AG04450 (cell line): ENCODE measurements around the gene DAO. TPM values are rescaled to one million over a fixed set of nuclear protein-coding genes. Genes with fewer than 3 reads are reported as not detected.

Experiments
- CTCF ChIA-PET: fragments of 300-600, 350-600 bp; formaldehyde crosslinking; extraction: SDS; loops from one replicate; lab custom pipeline; 2022; ENCODE audit warnings: antibody characterized with exemption, inconsistent platforms; lab: Charles Lee
- POLR2A ChIA-PET: fragments of 350-600 bp; formaldehyde crosslinking; extraction: SDS; loops from one replicate; lab custom pipeline; 2021; ENCODE audit warnings: antibody characterized with exemption, inconsistent platforms; lab: Yijun Ruan, JAX
- DNase-seq: peaks from one replicate; pipeline ENCODE4 v3.0.0-alpha.2; 2011; ENCODE audit warnings: low read depth, low spot score
- H3K27ac ChIP-seq: one replicate; pipeline ENCODE4 v1.5.1; 2012; ENCODE audit warnings: low read depth, low read length, control low read depth
- H3K27me3 ChIP-seq: one replicate; pipeline ENCODE4 v1.6.0; 2012; ENCODE audit warnings: low read length; ENCODE audit not compliant: control insufficient read depth, insufficient read depth
- H3K4me3 ChIP-seq: 2 replicates; pipeline ENCODE4 v1.5.1; 2011; ENCODE audit warnings: mild to moderate bottlenecking, low read depth, low read length, control low read depth
- H3K9me3 ChIP-seq: 2 replicates; pipeline ENCODE4 v1.5.1; 2012; ENCODE audit warnings: low read length; ENCODE audit not compliant: control insufficient read depth, insufficient read depth
- polyA plus RNA-seq: library from polyadenylated mRNA; depleted of rRNA; stranded (reverse); fragments of >200 nt; gene quantifications from 2 replicates; pipeline ENCODE4 v1.2.3, GENCODE V29; 2011
- TF ChIP-seq, protein P1 (sequence below): IDR thresholded peaks from 2 replicates; pipeline ENCODE4 v1.5.1; 2011; ENCODE audit warnings: low read depth, low read length, control low read depth, inconsistent platforms

DAO gene
- polyA plus RNA-seq, 1 experiment, result not detected

DNA sequence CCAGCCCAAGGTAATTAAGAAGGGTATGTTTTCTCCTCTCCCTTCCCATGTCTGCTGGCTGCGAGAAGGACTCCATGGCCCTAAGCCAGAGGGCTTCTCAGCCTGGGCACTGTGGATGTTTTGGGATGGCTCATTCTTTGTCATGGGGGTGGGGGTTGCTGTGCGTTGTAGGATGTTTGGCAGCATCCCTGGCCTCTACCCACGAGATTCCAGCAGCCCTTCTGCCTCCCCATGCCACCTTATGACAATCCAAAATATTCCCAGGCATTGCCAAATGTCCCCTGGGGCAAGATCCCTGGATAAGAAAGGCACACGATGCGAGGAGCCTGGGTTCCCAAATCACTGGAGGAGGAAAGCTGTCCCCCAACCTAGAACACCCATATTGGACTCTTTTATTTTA is 36.4 kb downstream of the DAO start:
- POLR2A ChIA-PET, result no interaction called here
- Histone ChIP-seq H3K4me3 (no peak overlapping the region), H3K27me3 (peaks cover 2% of the 10 kb centered on the region), H3K9me3 (peaks cover 4% of the 10 kb centered on the region), H3K27ac (no peak overlapping the region)
- TF ChIP-seq, protein P1, sequence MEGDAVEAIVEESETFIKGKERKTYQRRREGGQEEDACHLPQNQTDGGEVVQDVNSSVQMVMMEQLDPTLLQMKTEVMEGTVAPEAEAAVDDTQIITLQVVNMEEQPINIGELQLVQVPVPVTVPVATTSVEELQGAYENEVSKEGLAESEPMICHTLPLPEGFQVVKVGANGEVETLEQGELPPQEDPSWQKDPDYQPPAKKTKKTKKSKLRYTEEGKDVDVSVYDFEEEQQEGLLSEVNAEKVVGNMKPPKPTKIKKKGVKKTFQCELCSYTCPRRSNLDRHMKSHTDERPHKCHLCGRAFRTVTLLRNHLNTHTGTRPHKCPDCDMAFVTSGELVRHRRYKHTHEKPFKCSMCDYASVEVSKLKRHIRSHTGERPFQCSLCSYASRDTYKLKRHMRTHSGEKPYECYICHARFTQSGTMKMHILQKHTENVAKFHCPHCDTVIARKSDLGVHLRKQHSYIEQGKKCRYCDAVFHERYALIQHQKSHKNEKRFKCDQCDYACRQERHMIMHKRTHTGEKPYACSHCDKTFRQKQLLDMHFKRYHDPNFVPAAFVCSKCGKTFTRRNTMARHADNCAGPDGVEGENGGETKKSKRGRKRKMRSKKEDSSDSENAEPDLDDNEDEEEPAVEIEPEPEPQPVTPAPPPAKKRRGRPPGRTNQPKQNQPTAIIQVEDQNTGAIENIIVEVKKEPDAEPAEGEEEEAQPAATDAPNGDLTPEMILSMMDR, result no peak
- CTCF ChIA-PET, result no interaction called here
- DNase-seq, result no peak

DNA sequence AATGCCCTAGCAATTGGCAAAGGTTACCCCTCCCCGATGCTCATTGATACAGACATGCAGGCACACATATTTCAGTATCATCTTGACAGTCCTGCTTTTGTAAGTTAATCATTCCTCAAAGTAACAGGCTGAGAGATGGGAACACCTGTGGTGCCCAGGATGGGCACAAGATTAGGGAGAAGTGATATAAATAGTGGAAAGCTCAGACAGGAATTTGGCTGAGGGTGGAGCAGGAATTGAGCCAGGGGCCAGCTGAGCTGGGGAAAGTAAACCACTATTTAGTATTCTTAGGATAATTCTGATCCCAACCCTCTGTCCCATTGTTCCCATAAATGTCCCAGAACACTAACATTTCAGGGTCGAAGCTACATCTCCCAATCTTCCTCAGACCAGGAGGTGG is 38.3 kb downstream of the DAO start:
- POLR2A ChIA-PET, result no interaction called here
- CTCF ChIA-PET, result interaction anchor here (0.6 to 1.2 kb wide), 2 partner anchors 17 to 33 kb away, joined by 4 read pairs; no protein-coding TSS in a partner anchor
- no peaks in the 10 kb centered on the region for H3K9me3 ChIP-seq
- H3K4me3 ChIP-seq, result no peak overlapping the region
- no peak for DNase-seq
- H3K27ac ChIP-seq, result no peak overlapping the region
- H3K27me3 ChIP-seq, result peaks cover 6% of the 10 kb centered on the region
- TF ChIP-seq, protein P1, result no peak

DNA sequence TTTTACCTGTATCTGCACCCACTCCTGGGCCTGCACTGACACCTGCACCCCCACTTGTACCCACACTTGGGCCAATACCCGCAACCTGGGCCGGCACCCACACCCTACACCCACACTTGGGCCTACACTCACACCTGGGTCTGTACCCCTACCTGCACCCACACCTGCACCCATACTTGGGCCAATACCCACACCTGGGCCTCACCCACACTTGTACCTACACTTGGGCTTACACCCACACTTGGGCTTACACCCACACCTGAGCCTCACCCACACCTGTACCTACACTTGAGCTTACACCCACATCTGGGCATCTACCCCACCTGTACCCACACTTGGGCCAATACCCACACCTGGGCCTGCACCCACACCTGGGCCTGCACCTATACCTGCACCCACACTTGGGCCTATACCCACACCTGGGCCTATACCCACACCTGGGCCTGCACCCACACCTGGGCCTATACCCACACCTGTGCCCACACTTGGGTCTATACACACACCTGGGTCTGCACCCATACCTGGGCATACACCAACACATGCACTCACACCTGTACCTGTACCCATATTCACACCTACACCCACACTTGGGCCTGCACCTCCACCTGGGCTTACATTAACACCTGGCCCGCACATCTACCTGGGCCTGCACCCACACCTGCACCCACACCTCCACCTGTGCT is 39.2 kb downstream of the DAO start:
- CTCF ChIA-PET, result interaction anchor here (1.2 kb wide), 1 partner anchor 32 kb away, joined by 4 read pairs; no protein-coding TSS in a partner anchor
- H3K27ac ChIP-seq, result no peak overlapping the region
- DNase-seq, result no peak
- no peak overlapping the region for H3K4me3 ChIP-seq
- POLR2A ChIA-PET, result no interaction called here
- TF ChIP-seq, protein P1, result no peak
- no peaks in the 10 kb centered on the region for H3K9me3 ChIP-seq
- peaks cover 6% of the 10 kb centered on the region for H3K27me3 ChIP-seq

DNA sequence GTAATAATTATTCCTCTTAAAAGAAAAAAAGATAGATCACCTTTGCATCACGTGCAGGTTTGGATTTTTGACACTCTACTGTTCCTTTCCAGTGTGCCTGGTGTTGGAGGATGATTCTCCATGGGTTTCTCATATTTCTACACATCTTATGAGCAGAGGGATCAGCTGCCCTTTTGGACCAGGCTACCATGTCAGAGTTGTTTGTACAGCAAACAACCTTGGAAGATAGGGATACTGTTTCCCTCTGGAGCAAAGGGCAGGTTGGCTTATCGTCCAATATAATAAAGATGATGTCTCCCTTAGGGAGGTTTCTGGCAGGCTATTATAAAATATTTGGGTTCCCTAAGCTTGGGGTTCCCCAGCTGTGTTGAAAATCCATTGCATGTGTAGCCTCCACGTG is 42.1 kb downstream of the DAO start:
- POLR2A ChIA-PET, result no interaction called here
- H3K9me3 ChIP-seq, result no peaks in the 10 kb centered on the region

DNA sequence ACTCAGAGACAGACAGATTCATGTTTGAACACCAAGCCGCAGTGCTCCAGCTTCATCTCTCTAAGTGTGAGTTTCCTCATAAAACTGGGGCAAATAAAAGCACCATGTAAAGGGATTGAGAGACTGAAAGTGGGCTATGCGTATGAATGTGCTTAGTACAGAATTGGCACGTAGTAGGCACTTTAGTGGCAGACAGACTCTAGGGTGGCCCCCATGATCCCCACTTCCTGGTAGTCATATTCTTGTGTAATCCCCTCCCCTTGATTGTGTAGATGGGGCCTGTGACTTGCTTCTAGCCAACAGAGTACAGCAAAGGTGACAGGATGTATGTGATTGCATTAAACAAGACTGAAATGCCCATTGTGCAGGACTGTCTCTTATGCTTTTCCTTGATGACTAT is 43.0 kb downstream of the DAO start:
- TF ChIP-seq, protein P1, result no peak
- Histone ChIP-seq H3K4me3 (no peak overlapping the region), H3K27ac (no peak overlapping the region), H3K27me3 (peaks cover 10% of the 10 kb centered on the region), H3K9me3 (no peaks in the 10 kb centered on the region)
- DNase-seq, result no peak
- POLR2A ChIA-PET, result no interaction called here
- CTCF ChIA-PET, result no interaction called here

More for the DNA sequence above, 42.1 kb downstream of the DAO start:
- CTCF ChIA-PET, result no interaction called here
- H3K27me3 ChIP-seq, result peaks cover 7% of the 10 kb centered on the region
- TF ChIP-seq, protein P1, result no peak
- H3K4me3 ChIP-seq, result no peak overlapping the region
- no peak overlapping the region for H3K27ac ChIP-seq
- DNase-seq, result no peak
